UCSD-AML1 (cell line): Measurements from ENCODE around the gene SH3BGRL3.

ENCODE experiments used
- DNase-seq: peaks from one replicate; lab custom pipeline; 2025; ENCODE audit not compliant: unreplicated experiment; lab: John Stamatoyannopoulos, UW

Gene SH3BGRL3

GRCh38 chr1:26277261-26277661 lies 2.6 kb upstream of the SH3BGRL3 start:
- DNase-seq: no peak

- DNase-seq: no peak
These were observed 2.2 kb upstream of the SH3BGRL3 start for GRCh38 chr1:26277719-26278118.

GRCh38 chr1:26278303-26278702 lies 1.6 kb upstream of the SH3BGRL3 start:
- no peak for DNase-seq

- peak; percentile 63 for DNase-seq
These were observed 996 bp upstream of the SH3BGRL3 start for GRCh38 chr1:26278724-26279455.

GRCh38 chr1:26280333-26281042 lies 602 bp downstream of the SH3BGRL3 start:
- DNase-seq: peak; percentile 81

- no peak for DNase-seq
These were observed 1.4 kb downstream of the SH3BGRL3 start for GRCh38 chr1:26281091-26281958.

GRCh38 chr1:26281971-26282370 lies 2.1 kb downstream of the SH3BGRL3 start:
- DNase-seq: peak; percentile 48

GRCh38 chr1:26282401-26282918 lies 2.6 kb downstream of the SH3BGRL3 start:
- DNase-seq: no peak

GRCh38 chr1:26283279-26283853 lies 3.5 kb downstream of the SH3BGRL3 start:
- DNase-seq: no peak

GRCh38 chr1:26283871-26284596 lies 4.1 kb downstream of the SH3BGRL3 start:
- no peak for DNase-seq

- peak; percentile 93 for DNase-seq
These were observed 4.9 kb downstream of the SH3BGRL3 start for GRCh38 chr1:26284597-26285347.

GRCh38 chr1:26285366-26286063 lies 5.6 kb downstream of the SH3BGRL3 start:
- peak; percentile 68 for DNase-seq

GRCh38 chr1:26286064-26286416 lies 6.2 kb downstream of the SH3BGRL3 start:
- DNase-seq: no peak

GRCh38 chr1:26287033-26287711 lies 7.3 kb downstream of the SH3BGRL3 start:
- DNase-seq: peak; percentile 84

GRCh38 chr1:26287811-26288210 lies 7.9 kb downstream of the SH3BGRL3 start:
- DNase-seq: no peak

GRCh38 chr1:26288311-26288941 lies 8.5 kb downstream of the SH3BGRL3 start:
- DNase-seq: peak; percentile 69

- DNase-seq: peak; percentile 84
These were observed 9.5 kb downstream of the SH3BGRL3 start for GRCh38 chr1:26289158-26290059.
